Kasumi-1 (cell line): Measurements from ENCODE around the gene CLSTN2.

Source experiments
- DNase-seq, 2 experiments: peaks; one replicate each; lab custom pipeline; 2025; lab: John Stamatoyannopoulos, UW

Gene CLSTN2

DNA sequence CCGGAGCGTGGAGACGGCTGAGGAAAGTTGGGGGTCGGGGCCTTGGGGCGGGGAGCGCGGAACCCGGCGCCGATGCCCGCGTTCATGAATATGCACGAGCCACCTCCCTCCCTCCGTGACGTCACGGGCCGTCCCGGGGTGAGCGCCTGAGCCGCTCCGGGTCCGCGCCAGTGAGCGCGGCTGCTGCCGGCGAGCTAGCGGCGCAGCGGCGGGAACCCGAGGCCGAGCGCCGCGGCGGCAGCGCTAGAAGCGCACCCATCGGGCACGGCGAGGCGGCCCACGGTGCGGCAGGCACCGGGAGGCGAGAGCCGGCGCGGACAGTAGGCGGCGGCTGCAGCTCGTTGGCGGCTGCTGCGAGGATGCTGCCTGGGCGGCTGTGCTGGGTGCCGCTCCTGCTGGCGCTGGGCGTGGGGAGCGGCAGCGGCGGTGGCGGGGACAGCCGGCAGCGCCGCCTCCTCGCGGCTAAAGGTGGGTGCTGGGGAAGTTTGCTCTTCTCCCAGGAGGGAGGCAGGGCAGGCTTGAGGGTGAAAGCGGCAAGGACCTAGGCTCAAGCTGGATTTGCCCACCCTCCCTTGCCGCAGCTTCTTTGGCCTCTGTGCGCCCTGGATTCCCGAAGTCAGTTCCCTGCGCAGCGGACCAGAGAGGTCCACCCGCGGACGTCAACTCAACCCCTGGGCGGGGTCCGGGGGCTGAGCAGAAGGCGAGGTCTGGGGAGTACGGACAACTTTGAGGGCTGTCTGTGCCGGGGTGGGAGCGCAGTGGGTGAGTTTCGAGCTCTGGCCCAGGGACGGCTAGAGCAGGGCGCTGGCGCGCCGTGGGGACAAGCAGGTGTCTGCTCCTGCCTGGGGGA is at the start of gene CLSTN2:
TSS of gene CLSTN2 (plus strand) at position 170 of the 850 bp plus-strand sequence.
- peak in 1 of 2 experiments; percentile 23 for DNase-seq

DNA sequence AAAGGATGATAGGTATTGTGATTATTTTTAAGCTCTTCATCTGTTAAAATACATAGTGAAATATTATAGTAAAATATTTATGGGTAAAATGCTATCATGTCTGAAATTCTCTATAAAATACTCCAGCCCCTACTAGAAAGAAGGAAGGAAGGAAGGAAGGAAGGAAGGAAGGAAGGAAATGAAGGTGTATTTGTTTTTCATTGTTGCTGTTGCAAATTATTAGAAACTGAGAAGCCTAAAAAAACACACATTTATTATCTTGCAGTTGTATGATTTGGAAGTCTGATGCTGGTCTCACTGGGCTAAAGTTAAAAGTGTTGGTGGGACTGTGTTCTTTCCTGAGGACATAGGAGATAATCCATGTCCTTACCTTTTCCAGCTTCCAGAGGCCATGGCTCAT is 47.6 kb upstream of the CLSTN2 start:
- DNase-seq = no peak

DNA sequence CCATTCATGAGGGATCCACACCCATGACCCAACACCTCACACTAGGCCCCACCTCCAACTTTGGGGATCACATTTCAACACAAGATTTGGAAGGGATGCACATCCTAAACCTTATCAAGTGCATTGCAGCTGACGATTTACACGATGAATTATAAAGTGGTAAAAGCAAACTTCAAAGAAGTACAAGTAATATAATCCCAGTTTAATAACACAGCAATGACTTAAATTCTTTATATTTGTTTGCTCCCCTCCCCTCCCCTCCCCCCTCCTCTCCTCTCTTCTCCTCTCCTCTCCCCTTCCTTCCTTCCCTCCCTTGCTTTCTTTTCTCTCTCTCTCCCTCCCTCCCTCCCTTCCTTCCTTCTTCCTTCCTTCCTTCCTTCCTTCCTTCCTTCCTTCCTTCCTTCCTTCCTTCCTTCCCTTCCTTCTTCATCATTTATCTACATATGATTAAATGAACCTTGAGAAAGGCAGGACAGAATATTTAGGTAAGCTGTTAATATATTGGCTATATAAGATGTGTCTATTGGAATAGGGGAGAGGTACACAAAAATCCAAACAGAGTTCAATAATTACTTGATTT is 46.3 kb upstream of the CLSTN2 start:
- DNase-seq = no peak

DNA sequence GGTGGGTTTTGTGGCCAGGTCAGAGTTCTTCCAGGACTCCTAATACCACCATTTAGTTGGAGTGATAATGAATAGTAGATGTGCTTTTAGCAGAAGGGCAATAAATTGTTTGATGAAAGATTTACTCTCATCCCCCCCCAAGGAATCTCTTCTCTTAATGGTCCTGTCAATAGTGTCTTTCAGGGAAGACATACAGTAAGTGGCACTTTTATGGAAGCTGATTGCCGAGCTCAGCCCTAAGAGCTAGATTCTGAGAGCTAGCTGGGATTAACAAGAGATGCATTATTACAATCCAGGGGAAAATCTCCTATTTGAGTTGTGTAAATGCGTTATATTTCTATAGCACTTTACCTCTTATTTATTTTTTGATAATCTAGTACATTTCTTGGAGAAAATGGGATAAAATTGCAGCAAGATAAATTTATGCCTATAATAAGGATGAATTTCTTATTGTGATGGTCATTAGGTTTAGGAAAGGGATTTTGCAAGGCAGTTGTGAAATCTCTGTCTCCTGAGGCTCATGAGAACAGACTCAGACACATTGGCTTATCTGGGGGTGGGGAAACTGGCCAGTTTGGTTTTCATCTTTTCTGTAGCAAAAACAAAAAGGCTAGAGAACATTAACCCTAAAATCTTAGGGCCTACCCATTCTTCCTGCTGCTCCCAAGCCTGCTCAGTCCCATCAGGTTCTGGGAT is 41.6 kb upstream of the CLSTN2 start:
- no peak for DNase-seq

DNA sequence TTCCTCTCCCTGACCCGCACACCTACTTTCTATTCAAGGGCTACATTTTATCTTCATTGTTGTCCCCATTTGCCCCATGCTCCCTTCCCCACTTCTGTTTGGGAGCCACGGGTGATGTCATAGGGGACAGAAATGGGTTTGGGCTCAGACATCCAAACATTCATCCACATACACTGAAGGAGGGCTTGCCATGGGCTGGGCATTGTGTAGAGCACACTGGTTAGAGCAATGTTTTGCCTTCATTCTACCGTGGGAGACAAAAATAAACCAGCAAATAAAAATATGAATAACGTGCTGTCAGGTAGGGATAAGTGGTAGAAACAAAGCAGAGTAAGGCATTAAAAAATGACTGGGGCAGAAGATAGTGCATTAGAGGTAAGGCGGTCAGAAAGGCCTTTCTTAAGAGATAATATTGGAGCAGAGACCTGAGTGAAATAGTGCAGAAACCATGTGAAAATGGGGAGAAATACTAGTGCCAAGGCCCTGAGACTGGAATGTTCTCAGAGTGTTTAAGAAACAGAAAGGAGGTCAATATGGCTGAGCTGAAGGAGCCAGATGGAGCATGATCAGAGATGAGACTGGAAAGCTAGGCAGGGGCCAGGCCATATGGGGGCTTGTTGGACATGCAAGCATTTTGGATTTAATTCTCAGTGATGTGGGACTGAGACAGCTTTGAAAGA is 40.9 kb upstream of the CLSTN2 start:
- DNase-seq = no peak

DNA sequence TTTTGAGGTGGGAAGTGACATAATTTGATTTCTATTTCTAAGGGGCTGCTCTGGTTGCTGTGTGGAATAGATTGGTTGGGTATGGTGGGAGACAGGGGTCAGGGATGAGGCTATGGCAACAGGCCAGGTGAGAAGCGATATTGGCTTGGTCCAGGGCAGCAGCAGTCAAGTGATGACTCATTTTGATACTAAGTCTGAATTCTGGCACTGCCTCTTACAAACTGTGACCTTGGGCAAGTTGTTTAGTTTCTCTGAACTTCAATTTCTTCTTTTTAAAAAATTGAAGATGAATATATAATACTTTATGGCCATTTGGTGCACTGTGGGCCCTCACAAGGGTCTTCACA is 40.4 kb upstream of the CLSTN2 start:
- no peak for DNase-seq

DNA sequence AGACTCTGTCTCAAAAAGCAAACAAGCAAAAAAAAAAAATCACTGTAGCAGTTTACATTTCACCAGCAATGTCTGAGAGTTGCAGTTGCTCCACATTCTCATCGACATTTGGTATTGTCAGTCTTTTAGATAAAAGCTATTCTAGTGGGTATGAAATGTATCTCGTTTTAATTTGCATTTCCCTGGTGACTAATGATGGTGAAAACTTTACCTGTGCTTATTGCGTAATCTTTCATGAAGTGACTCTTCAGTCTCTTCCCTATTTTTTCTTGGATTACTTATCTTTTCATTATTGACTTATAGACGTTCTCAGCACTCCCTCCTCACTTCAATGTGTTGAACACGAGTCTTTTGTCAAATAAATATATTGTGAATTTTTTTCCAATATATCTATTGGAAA is 37.2 kb upstream of the CLSTN2 start:
- DNase-seq = no peak

DNA sequence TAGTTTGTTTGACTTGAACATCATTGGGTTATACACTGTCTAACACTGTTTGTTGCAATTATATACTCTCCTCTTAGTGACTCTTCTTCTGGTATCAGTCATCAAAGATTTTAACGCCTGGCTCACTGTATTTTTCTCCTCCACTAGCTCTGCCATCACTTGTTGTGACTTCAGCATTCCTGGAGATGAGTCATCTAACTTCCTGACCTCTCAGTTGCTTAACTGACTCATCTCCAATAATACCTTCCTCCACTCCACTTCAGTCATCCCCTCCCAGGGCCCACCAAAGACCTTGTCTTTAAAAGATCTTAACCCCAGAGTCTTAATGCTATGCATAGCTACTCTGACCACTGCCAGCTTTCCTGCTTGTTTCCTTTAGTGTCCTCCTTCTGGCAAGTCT is 28.6 kb upstream of the CLSTN2 start:
- DNase-seq = no peak

DNA sequence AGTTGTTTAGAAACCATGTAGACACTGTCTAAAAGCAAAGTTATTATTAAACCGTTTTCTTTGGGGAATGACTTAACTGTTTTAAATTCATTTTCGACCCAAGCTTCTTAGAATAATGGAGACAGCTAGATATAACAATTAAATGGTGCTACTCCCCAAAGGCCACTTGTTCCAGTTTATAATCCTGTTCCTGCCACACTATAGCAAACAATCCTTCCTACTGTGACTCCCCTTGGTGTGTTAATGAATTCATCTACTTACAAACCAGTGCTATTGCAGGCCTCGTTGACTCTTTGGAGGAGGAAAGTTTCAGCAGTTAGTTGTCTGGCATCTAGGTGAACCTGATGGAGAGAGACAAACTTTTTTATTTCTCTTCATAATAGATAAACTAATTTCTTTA is 25.2 kb upstream of the CLSTN2 start:
- no peak for DNase-seq

DNA sequence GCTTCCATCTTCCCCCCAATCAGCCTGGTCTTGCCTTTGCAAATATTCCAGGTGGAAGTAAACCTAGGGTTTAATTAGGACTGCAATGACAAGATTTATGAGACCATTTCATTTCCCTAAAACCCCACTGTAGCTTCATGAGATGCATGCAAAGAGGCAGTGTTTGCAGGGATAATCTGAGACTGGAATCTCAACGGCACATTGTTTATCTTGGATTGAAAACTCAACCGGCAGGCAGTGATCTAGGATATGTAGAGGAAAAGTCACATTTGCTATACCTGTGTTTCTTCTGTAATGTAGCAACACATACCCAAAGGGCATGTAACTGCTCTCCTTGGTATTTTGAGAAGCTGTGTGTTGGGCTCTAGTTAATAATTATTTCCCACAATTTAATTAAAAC is 18.7 kb upstream of the CLSTN2 start:
- DNase-seq = no peak

DNA sequence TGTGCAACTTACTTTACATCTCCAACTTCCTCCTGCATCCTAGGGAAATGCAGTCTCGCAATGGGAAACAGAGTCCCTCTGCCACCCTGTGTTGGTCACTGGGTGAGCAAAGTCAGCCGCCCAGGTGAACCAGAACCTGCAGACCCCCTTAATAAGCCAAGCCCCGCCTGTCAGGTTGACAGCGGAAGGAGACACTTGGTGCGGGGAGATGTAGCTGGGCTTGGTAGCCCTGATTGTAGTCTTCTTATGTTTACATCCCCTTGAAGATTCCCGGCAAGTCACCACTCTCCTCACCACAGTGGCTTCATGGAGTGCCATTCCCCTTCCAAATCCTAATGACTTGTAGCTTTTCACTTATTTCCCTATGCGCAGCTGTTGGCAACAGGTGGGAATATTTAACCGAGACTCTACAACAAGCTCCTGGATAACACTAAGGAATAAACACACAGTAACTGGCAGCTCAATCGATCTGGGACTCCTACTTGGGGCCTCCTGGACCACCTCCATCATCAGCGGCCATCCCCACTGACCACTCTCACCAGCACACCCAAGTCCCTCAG is 17.7 kb upstream of the CLSTN2 start:
- no peak for DNase-seq

DNA sequence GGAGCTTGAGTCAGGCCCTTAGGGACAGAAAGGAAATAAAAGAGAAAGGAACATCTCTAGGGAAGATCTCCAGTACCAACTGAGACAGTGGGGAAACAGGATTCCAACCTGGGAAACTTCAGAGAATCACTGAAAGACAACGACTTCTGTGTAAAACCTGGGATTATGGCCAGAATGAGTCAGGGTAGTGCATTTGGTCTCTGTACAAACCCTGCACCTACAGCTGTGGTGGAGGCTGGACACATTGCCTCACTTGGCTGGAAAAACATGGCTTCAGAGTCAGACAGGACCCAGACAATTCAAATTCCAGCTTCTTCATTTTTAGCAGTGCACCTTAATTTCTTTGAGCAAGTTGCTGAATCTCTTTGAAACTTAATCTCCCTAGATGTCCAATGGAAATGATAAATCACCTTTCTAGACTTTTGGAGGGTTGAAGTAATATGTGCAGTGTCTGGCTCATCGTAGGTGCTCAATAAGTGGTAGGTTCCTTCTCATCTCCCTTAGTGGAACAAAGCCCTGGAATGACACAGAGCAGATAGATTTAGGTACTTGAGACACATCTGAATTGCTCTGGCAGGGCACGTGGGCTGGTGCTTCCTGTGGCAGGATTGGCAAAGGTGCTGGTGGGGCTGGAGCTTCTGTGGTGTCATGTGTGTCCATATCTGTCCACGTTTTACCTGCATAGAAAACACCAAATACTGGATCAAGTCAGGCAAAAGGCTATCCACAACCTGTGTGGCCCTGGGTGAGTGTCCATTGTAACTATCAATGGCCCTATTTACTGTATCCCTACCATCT is 6.1 kb upstream of the CLSTN2 start:
- no peak for DNase-seq

DNA sequence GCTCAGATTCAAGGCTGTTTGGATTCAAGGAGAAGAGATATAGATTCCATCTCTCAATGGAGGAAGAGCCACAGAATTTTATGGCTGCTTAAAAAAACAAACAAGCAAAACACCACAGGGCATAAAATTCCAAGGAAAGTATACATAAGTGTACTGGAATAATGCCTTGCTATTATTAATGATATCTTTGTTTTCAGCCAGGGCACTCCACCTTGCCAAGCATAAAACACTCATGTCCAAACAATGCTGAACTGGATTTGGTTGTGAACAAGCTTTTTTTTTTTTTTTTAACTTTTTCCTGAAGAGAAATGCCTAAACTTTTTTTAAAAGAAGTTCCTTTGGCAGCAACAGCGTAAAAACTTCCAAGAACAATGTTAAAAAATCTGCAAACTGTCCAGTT is 4.8 kb upstream of the CLSTN2 start:
- no peak for DNase-seq

DNA sequence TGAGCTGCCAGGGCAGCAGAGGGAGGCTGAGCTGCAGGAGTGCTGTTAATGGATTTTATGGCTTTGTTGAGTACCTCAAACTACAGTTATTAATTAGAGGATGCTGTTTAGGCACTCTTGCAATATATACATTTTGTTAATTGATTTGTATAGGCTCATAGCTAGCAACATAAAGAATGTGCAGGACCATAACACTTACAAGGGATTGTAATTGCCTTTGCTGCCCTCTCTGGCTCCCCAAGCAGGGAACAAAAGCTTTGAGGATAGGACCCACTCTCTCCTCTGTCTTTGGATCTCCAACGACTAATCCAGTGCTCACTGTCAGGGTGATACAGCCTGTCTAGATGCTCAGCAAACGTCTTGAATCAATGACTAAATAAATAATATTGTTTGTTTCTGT is 1.2 kb upstream of the CLSTN2 start:
- no peak for DNase-seq

DNA sequence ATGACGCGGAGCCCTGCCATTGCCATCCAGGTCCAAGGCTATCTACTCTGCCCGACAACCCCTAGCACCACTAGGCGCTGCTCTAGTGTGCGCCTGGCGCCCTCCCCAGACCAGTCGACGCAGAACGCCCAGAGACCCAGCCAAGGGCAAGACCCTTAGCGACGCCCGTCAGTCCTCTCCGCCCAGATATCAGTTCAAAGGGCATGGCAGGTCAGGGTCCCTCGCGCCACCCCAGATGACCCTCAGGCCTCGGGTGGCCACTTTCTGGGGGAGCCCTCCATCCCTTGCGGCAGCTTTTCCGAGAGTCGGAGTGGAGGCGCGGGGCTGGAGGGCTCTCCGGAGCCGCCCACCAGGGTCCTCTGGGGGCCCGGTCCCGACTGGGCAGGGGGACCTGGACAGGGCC is 371 bp upstream of the CLSTN2 start:
- DNase-seq = peak in 1 of 2 experiments; percentile 5

DNA sequence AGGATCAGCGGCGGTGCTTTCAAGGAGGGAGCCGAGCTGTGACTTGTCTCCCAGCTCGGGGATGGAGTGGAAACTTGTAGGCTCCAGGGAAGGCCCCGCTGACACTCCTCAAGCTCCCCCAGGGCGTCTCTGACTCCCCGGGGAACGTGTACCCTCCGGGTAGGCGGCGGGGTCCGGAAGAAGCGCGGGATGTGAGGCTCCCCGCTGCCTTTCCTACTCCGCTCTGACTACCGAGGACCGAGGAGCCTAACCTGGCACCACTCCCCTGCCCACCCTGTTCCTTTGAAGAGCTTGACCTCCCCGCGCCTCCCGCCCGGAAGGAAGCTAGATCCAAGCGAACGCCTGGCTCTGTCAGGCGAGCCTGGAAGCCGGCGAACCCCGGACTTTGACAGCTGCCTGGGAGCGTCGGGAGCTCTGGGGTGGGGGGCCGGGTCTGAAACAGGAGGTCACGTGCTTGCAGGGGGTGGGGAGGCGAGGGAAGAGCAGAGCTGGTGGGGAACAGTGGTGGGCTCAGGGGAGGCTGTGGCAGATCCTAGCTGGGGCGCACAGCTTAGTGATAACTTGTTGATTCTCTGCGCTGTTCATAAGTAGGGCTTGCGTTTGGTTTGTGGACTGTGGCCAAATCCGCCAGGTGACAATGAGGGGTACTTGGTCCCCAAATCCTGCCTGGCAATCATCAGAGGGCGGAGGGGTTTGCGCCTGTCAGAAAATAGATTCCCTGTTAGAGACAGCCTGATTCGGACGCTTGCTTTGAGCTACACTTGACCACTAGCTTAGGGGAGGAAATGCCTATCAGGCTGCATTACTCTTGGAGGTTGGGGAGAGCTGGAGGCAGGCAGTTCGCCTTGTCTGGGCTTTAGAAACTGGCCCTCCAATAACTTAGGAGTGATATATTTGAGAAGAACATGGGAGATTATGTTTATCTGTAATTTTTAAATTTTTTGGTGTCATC is 1.2 kb downstream of the CLSTN2 start:
- no peak for DNase-seq

DNA sequence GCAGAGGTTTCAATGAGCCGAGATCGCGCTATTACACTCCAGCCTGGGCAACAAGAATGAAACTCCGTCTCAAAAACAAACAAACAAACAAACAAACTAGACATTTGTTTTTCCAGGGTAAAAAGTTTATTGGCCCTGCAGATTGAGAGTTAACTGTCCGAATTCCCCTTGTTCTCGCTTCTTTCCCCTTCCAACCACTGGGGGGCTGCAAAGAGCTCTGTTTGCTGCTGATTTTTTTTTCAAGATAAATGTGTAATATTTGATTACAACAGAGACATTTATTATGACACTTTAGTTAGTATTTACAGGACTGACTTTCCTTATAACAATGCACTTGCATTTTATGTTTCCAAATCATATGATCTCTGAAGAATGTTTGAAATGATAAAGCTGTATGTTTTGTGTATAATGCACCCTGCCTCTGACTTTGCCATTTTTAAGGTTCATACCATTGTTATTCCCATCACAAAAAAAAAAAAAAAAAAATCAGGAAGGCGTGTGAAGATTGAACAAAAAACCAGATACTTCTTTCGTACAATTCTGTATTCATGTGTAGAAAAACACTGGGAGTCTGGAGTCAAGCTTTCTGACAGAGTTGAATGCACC is 2.8 kb downstream of the CLSTN2 start:
- DNase-seq = peak; percentile 65 to 68

DNA sequence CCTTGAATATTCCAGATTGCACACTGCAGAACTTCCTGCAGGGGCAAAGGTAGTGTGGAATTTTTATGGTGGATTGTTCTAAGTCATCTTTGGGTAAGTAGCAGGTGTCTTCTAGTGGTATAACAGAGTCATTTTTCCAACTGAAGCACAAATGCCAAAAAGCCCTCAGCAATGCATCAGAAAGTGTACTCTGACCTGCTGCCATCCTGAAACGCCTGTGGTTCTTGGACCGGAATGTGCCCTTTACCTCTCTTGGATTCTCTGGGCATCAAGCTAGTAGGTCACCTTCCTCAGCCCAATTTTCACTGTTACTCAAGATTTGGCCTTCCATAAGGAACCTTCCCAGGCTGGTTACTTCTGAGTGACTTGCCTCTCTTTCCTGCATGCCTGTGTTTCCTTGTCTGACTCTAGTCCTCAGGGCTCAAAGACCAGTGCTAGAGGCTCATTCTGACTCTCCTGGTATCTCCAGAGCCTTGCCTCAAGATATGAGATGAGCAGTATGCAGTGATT is 4.8 kb downstream of the CLSTN2 start:
- DNase-seq = no peak

DNA sequence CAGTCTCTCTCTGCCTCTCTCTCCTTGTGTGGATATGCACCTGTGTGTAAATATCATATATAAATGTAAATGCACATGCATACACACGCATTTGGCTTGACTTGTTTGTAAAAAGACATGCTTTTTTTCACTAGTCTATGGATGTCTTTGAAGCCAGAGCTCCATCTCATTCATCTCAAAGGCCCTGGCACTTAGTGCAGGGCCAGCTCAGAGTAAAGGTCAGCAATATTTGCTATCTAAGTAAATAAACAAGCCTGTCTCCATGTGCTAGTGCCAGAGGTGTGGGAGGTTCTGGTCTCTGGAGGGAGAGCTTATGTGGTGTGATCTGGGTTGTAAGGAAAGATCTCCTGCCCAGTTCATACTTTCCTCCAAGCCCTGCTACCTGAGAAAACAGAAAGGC is 5.6 kb downstream of the CLSTN2 start:
- no peak for DNase-seq

DNA sequence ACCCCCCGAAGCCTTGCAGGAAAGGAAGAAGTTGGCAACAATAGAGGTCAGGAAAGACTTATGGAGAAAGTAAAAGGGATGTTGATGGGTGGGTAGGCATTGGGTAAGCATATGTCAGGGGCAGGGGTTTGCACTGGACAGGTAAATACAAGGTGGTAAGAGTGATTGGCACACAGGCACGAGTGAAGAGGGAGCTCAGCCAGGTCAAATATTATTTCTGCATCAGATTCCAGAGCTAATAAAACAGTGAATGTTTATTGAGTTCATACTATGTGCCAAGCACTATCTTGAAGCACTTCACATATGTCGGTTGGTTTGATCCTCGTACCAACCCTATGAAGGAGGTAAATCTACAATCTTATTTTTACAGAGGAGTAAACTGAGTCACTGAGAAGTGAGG is 6.6 kb downstream of the CLSTN2 start:
- DNase-seq = no peak
